Cardiac fibroblast (primary cell): ENCODE data around the gene BMPR1A.

Source experiments
- DNase-seq, 2 donors: peaks; one replicate each; pipeline versions ENCODE4 v3.0.0 to v3.0.0-alpha.2; 2010; ENCODE audit warnings: low read depth in 2 of 2
- H3K4me3 ChIP-seq, 2 donors: replicated peaks in 1 of 2; 1 replicate in 1 of 2; 2 replicates in 1 of 2; pipeline ENCODE4 v1.5.1; 2011; ENCODE audit warnings: low read depth in 2 of 2, low read length in 2 of 2, mild to moderate bottlenecking in 2 of 2, moderate library complexity in 1 of 2
- CTCF ChIP-seq: IDR thresholded peaks from one replicate; pipeline ENCODE4 v1.5.1; 2011; ENCODE audit warnings: low read depth, mild to moderate bottlenecking, low read length, inconsistent platforms

The BMPR1A gene

GRCh38 chr10:86821388-86821999 is 65.1 kb downstream of the BMPR1A start:
- no peak for TF ChIP-seq CTCF
- H3K4me3 ChIP-seq: no peak overlapping the region
- DNase-seq: peak; percentile 79 to 89

- DNase-seq: no peak
- TF ChIP-seq CTCF: no peak
Measured at GRCh38 chr10:86823565-86823964, 67.1 kb downstream of the BMPR1A start.

GRCh38 chr10:86824151-86824550 is 67.7 kb downstream of the BMPR1A start:
- no peak overlapping the region for H3K4me3 ChIP-seq
- DNase-seq: no peak
- no peak for TF ChIP-seq CTCF

More at GRCh38 chr10:86823565-86823964, 67.1 kb downstream of the BMPR1A start:
- no peak overlapping the region for H3K4me3 ChIP-seq

GRCh38 chr10:86825366-86825765 is 68.9 kb downstream of the BMPR1A start:
- TF ChIP-seq CTCF: no peak
- DNase-seq: no peak

GRCh38 chr10:86827639-86828038 is 71.2 kb downstream of the BMPR1A start:
- H3K4me3 ChIP-seq: no peak overlapping the region
- TF ChIP-seq CTCF: no peak
- no peak for DNase-seq

More at GRCh38 chr10:86825366-86825765, 68.9 kb downstream of the BMPR1A start:
- no peak overlapping the region for H3K4me3 ChIP-seq

- no peak for TF ChIP-seq CTCF
- DNase-seq: no peak
- H3K4me3 ChIP-seq: no peak overlapping the region
Measured at GRCh38 chr10:86828145-86828544, 71.7 kb downstream of the BMPR1A start.

- TF ChIP-seq CTCF: no peak
- DNase-seq: no peak
- no peak overlapping the region for H3K4me3 ChIP-seq
Measured at GRCh38 chr10:86829472-86829871, 73.1 kb downstream of the BMPR1A start.
